T-helper 17 cell (primary cell): ENCODE measurements around the gene PLEKHG1. TPM values are rescaled to one million over a fixed set of nuclear protein-coding genes. Genes with fewer than 3 reads are reported as not detected.

ENCODE experiments used
- ATAC-seq: fragments of 150-1000 bp; cut with Tn5 transposase; 2 replicates; pipeline ENCODE4 v1.10.0; 2021; ENCODE audit warnings: mild to moderate bottlenecking, moderate library complexity
- DNase-seq, 3 donors: peaks; one replicate each; pipeline versions ENCODE4 v3.0.0 to v3.0.0-alpha.2; 2020 to 2021
- H3K9me3 ChIP-seq: one replicate; pipeline ENCODE4 v1.7.0; 2013; ENCODE audit warnings: low read length, mild to moderate bottlenecking; ENCODE audit not compliant: control insufficient read depth, poor library complexity, severe bottlenecking
- H3K27ac Mint-ChIP-seq: one replicate; pipeline ENCODE4 v1.8.0; 2022; ENCODE audit warnings: mild to moderate bottlenecking, moderate library complexity, mixed read lengths
- H3K27me3 Mint-ChIP-seq: one replicate; pipeline ENCODE4 v1.8.0; 2022; ENCODE audit warnings: mixed read lengths
- H3K36me3 Mint-ChIP-seq: one replicate; pipeline ENCODE4 v1.8.0; 2022; ENCODE audit warnings: low read depth, mixed read lengths
- H3K4me1 Mint-ChIP-seq: one replicate; pipeline ENCODE4 v1.8.0; 2022; ENCODE audit warnings: mild to moderate bottlenecking, mixed read lengths
- H3K4me3 Mint-ChIP-seq: one replicate; pipeline ENCODE4 v1.8.0; 2022; ENCODE audit warnings: mild to moderate bottlenecking, moderate library complexity, mixed read lengths
- total RNA-seq, 4 donors: library from RNA in 2 of 4; stranded (reverse) in 2 of 4; gene quantifications; one replicate each; pipeline ENCODE4 v1.2.3 and lab custom pipeline; 2022 to 2026

The PLEKHG1 gene
- total RNA-seq, 2 donors from 2014 or later: 4.7 to 12.9 TPM

DNA sequence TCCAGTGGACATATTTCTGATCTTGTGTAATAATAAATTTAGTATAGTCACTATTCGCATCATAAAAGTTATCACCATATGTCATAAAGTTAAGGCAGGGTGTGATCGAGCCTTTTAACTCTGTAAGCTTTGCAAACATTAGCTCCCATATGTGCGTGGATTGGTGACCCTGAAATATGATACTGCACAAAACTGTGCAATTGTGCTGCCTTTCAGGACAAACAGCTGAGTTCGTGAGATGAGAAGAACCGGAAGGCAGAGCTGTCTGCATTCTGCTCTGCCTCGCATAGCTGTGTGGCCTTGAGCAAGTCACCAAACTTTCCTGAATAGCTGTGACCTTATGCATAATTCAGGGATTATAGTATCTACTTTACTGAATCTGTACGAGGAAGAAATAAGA, 3.2 kb upstream of the PLEKHG1 start:
- no peak overlapping the region for H3K4me3 Mint-ChIP-seq
- no peaks in the 10 kb centered on the region for H3K9me3 ChIP-seq
- H3K4me1 Mint-ChIP-seq: peaks cover 11% of the 10 kb centered on the region
- no peak overlapping the region for H3K27ac Mint-ChIP-seq
- ATAC-seq (no peak), DNase-seq (no peak)
- no peaks in the 10 kb centered on the region for H3K36me3 Mint-ChIP-seq
- H3K27me3 Mint-ChIP-seq: peaks cover 34% of the 10 kb centered on the region

DNA sequence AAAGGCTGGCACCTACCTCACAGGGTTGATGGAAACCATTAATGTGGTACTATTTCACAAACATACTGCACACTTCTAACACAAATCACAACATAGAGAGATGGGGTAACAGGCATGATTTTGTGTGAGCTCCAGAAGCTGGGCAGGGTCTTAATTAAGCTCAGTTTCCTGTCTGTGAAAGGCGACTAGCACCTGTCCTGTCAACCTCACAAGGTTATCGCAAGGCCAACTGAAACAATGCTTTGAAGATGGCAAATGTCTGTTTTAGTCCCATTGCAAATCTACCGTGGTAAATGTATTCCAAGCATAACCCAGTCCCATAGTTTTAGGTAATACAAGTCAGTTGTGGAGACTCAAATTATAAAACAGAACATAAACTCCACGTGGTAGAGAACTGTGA, 1.3 kb upstream of the PLEKHG1 start:
- H3K36me3 Mint-ChIP-seq: no peaks in the 10 kb centered on the region
- peak overlapping the region; percentile 88 for H3K4me3 Mint-ChIP-seq
- H3K27me3 Mint-ChIP-seq: peaks cover 27% of the 10 kb centered on the region
- DNase-seq: no peak
- no peak for ATAC-seq
- peak overlapping the region; percentile 80 for H3K27ac Mint-ChIP-seq
- H3K9me3 ChIP-seq: no peaks in the 10 kb centered on the region
- H3K4me1 Mint-ChIP-seq: peaks cover 16% of the 10 kb centered on the region

DNA sequence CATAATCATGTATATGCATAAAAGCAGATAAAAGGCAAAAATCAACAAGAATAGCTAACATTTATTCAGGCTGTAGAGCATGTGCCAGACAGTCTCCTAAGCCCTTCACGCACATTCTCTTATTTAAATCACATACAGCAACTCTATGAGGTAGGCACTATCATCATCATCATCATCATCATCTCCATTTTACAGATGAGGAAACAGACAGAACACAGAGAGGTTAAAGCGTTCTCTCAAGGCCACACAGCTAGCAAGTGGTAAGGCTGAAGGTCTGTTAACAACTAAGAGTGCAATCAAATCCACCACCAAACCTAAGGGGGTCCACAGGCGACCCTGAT, 857 bp upstream of the PLEKHG1 start:
- Mint-ChIP-seq H3K27ac (peak overlapping the region; percentile 80), H3K4me1 (peaks cover 16% of the 10 kb centered on the region), H3K4me3 (peak overlapping the region; percentile 88), H3K36me3 (no peaks in the 10 kb centered on the region), H3K27me3 (peaks cover 27% of the 10 kb centered on the region)
- ATAC-seq: no peak
- no peaks in the 10 kb centered on the region for H3K9me3 ChIP-seq
- no peak for DNase-seq

DNA sequence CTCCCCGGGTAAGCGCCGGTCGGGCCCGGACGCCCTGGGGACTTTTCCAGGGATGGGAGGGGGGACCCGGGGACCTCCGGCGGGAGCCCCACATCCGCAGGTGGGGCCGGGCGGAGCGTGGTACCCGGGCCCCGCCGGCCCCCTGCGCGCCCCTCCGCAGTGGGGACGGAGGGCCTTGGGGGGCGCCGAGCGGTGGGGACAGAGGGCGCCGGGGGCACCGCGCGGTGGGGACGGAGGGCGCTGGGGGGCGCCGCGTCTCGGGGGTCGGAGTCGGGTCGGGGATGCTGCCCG, 270 bp downstream of the PLEKHG1 start:
- no peaks in the 10 kb centered on the region for H3K9me3 ChIP-seq
- Mint-ChIP-seq H3K4me1 (peaks cover 16% of the 10 kb centered on the region), H3K27ac (no peak overlapping the region), H3K27me3 (peaks cover 34% of the 10 kb centered on the region), H3K36me3 (no peaks in the 10 kb centered on the region), H3K4me3 (no peak overlapping the region)
- DNase-seq (no peak), ATAC-seq (no peak)

DNA sequence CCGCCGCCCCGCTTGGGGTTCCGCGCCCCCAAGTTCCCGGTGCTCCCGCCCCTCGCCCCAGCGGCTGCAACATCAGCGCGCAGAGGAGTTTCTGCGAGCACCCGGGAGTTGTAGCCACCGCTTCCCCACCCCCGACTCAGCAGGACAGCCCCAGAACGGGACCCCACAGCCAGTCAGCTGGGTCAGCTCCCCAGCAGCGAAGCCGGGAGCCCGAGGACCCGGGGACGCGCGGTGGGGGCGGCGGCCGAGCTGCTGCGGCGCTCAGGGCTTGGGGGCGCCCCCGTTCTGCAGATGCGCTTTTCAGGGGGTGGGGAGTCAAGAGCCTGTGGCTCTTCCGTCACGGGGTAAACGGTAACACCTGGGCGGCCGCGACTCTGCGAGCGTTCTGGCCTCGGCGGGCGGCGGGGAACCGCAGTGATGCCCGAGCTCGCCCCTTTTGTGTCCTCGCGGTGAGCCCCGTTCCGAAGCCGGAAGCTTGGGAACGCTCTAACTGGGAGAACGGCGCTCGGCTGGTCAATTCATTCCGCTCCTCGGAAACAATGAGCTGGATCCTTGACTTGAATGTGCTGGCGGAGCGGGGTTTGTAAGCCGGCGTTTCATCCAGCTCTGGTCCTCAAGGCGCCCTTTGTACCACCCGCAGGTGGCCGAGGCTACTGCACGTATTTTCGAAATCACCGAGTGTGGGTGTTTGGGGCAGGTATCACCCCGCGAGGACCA, 774 bp downstream of the PLEKHG1 start:
- Mint-ChIP-seq H3K4me3 (peak overlapping the region; percentile 95), H3K36me3 (no peaks in the 10 kb centered on the region), H3K27ac (peak overlapping the region; percentile 94), H3K4me1 (peaks cover 16% of the 10 kb centered on the region), H3K27me3 (peaks cover 38% of the 10 kb centered on the region)
- H3K9me3 ChIP-seq: no peaks in the 10 kb centered on the region
- ATAC-seq: peak; percentile 80
- peak; percentile 47 to 49 (median 47) for DNase-seq

DNA sequence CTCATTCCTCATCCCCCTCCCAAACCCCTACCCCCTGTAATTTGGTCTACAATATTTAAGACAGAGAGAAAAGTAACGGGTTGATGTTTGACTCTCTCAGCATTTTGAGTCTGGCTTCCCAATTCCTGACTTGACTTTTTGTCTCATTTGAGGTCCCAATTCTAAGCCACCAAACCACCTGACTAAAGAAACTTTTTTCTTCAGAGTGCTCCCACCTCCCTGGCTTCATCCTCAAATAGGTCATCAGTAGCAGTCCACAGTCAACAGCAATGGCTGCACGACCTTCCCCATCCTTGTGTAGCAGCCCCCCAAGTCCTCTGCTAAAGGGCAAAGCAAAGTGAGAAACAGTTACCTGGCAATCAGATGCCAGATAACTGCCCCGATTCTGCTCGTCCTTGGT, 1.8 kb downstream of the PLEKHG1 start:
- Mint-ChIP-seq H3K4me3 (peak overlapping the region; percentile 50), H3K36me3 (no peaks in the 10 kb centered on the region), H3K4me1 (peaks cover 16% of the 10 kb centered on the region), H3K27ac (no peak overlapping the region), H3K27me3 (peaks cover 35% of the 10 kb centered on the region)
- DNase-seq (no peak), ATAC-seq (no peak)
- H3K9me3 ChIP-seq: no peaks in the 10 kb centered on the region

DNA sequence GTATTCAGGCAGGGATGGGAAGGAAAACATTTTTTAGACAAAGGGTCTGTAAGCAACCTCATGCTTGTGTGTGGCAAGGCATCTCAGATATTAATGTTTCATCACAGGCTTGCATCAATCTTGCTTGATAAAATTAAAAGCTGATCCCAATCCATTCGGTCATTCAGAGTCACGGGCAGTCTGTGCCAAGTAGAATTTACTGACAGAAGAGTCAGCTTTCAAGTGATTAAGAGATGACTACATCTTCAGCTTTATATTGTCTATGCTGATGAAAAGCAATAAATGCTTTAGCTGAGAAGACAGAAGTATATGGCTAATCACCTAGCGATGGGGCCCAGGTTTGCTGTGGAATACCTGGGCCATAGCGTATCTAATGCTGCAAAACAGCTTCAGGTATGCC, 3.5 kb downstream of the PLEKHG1 start:
- H3K4me3 Mint-ChIP-seq: no peak overlapping the region
- no peak overlapping the region for H3K27ac Mint-ChIP-seq
- peaks cover 40% of the 10 kb centered on the region for H3K27me3 Mint-ChIP-seq
- peaks cover 3% of the 10 kb centered on the region for H3K36me3 Mint-ChIP-seq
- no peaks in the 10 kb centered on the region for H3K9me3 ChIP-seq
- DNase-seq (no peak), ATAC-seq (no peak)
- H3K4me1 Mint-ChIP-seq: peaks cover 19% of the 10 kb centered on the region

DNA sequence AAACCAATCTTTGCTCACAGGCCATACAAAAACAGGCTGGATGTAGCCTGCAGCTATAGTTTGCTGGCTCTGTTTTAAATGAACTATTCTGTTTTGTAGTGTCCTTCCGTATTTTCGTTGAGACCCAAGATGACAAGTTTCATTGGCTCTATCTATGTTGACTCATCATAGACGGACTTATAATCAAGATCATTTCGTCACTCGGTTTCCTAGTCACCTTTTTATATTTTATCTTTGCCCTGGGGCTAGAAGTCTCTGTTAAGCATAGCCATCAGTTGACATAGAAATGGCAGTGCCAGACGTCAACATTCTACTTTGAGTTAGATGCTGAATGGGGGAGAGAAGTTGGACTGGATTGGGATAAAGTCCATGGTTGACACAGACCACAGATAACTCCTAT, 4.8 kb downstream of the PLEKHG1 start:
- H3K4me3 Mint-ChIP-seq: no peak overlapping the region
- DNase-seq (no peak), ATAC-seq (no peak)
- H3K4me1 Mint-ChIP-seq: peaks cover 12% of the 10 kb centered on the region
- H3K36me3 Mint-ChIP-seq: peaks cover 3% of the 10 kb centered on the region
- no peak overlapping the region for H3K27ac Mint-ChIP-seq
- H3K9me3 ChIP-seq: no peaks in the 10 kb centered on the region
- peaks cover 37% of the 10 kb centered on the region for H3K27me3 Mint-ChIP-seq

DNA sequence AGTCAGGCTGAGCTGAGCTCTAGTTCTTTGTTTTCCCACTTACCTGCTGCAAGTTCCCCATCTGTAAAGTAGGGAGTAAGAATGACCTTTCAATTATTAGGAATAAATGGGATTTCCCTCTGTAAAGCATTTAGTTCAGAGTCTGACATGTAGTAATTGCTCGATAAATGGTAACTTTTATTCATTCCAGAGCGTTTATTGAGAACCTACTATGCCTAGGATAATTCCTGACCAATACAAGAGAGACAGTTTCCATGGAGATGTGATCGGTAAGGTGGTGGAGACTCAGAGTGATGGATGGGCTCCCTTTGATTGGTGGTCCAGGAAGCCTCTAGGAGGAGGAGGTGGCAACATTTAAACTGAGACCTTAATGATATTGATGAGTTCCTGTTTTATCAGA, 5.6 kb downstream of the PLEKHG1 start:
- Mint-ChIP-seq H3K27ac (no peak overlapping the region), H3K4me3 (no peak overlapping the region), H3K27me3 (peaks cover 37% of the 10 kb centered on the region), H3K4me1 (peaks cover 12% of the 10 kb centered on the region), H3K36me3 (peaks cover 3% of the 10 kb centered on the region)
- no peak for ATAC-seq
- DNase-seq: no peak
- H3K9me3 ChIP-seq: no peaks in the 10 kb centered on the region

DNA sequence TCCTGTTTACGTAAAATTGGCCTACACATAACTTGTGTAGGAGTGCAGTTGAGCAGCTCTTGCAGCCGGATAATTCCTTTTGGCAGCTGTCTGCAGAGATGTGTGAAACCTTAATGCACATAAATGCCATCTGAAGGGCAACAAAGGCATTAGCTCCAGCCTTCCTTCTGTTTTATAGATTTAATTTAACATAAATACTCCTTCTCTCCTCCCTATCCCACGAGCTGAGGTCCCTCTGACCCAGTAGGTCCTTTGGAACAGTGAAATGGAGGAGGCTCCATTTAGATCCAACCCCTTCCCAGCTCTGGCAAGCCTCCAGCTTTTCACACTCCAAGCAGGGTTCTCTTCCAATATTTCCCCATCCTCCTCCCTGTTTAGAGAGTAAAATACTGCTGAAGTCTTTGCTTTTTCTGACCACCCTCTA, 6.5 kb downstream of the PLEKHG1 start:
- no peak for ATAC-seq

DNA sequence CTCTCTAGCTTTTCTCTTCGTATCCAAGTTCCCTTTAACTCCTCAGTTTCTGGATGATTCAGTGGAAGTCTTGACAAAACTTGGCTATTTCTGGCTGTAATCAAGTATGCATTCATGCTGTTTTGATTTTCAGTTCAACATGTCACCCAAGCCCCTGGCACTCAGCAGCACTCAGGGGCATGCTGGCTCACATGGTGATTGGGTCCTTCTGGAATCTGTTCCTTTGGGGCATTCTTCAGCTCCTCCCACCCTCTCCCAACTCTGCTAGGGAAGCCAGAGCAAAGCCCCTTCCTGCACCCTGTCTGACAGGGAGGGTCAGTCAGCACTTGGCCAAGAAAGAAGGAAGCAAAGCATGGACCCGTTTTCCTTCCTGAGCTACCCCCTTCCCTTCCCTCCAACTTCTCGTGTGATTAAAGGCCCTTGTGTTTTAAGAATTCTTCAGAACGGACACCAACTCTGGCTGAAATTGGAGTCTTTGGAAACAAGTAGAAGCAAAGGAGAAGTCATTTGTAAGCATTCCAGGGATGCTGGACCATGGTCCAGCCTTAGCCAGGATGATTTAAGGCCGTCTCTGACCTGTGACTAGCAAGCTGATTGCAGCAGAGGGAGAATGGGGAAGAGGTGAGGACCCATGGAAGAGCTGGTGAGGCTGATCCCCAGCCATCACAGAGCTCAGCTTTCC, 7.1 kb downstream of the PLEKHG1 start:
- H3K27ac Mint-ChIP-seq: no peak overlapping the region
- peaks cover 3% of the 10 kb centered on the region for H3K36me3 Mint-ChIP-seq
- H3K9me3 ChIP-seq: no peaks in the 10 kb centered on the region
- DNase-seq (no peak), ATAC-seq (no peak)
- H3K27me3 Mint-ChIP-seq: peaks cover 30% of the 10 kb centered on the region
- peaks cover 5% of the 10 kb centered on the region for H3K4me1 Mint-ChIP-seq
- no peak overlapping the region for H3K4me3 Mint-ChIP-seq

More for the DNA sequence above, 6.5 kb downstream of the PLEKHG1 start:
- no peak for DNase-seq
- Mint-ChIP-seq H3K36me3 (peaks cover 3% of the 10 kb centered on the region), H3K27me3 (peaks cover 31% of the 10 kb centered on the region), H3K4me3 (no peak overlapping the region), H3K27ac (no peak overlapping the region), H3K4me1 (peaks cover 8% of the 10 kb centered on the region)
- H3K9me3 ChIP-seq: no peaks in the 10 kb centered on the region

DNA sequence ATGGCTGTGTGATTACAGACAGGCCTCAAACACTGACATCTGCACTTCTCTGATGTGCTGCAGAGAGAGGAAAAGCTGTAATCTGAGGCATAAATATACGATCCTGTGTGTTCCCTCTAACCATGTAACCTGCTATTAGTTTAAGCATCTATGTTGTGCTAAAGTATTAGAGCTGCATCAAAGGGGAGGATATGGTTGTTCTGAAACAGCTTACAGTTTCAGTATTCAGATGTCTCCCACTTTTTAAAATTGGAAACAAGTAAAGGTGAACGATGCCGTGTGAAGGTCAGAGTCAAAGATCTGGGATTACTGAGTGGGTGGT, 7.6 kb downstream of the PLEKHG1 start:
- H3K4me1 Mint-ChIP-seq: peaks cover 5% of the 10 kb centered on the region
- DNase-seq (no peak), ATAC-seq (no peak)
- peaks cover 3% of the 10 kb centered on the region for H3K36me3 Mint-ChIP-seq
- H3K27me3 Mint-ChIP-seq: peaks cover 25% of the 10 kb centered on the region
- no peak overlapping the region for H3K4me3 Mint-ChIP-seq
- H3K9me3 ChIP-seq: no peaks in the 10 kb centered on the region
- H3K27ac Mint-ChIP-seq: no peak overlapping the region

DNA sequence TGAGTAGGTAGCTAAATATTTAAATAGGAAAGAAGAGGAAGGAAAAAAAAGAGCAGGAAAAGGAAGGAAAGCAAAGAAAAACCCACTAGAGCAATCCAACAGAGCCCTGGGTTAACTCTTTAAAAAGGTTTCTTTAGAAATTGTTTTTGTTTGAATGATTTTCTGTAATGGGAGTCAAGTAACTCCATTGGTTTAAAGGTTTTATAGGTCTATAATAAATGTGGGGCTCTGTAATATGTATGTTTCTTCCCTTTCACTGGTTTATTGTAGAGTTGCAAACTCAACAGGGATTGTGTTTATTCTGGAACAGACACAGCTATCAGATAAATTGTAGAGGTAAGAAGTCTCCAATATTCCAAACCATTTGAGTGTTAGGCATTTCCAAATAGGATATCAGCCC, 10.9 kb downstream of the PLEKHG1 start:
- H3K4me3 Mint-ChIP-seq: no peak overlapping the region
- no peak overlapping the region for H3K27ac Mint-ChIP-seq
- H3K9me3 ChIP-seq: no peaks in the 10 kb centered on the region
- DNase-seq (no peak), ATAC-seq (no peak)
- H3K4me1 Mint-ChIP-seq: peaks cover 3% of the 10 kb centered on the region
- peaks cover 3% of the 10 kb centered on the region for H3K36me3 Mint-ChIP-seq
- H3K27me3 Mint-ChIP-seq: peaks cover 18% of the 10 kb centered on the region

DNA sequence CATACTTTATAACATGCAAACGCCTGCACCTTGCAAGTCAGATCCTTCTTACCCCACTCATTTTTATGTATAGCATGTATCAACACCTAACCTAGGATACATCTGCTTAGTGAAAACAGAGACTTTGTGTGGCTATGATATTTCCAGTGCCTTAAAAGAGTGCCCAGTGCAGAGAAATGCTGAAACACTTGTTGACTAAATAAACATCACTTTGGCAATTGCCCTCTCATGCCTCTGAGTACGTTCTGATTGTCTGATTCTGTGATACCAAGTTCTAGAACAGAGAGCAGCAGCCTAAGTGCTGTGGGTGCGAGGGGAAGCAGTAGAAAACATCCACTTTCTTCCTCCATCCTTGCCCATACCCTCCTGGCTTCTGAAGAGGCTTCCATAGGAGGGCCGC, 13.6 kb downstream of the PLEKHG1 start:
- no peak overlapping the region for H3K4me3 Mint-ChIP-seq
- no peak for DNase-seq
- no peak overlapping the region for H3K27ac Mint-ChIP-seq
- H3K4me1 Mint-ChIP-seq: no peaks in the 10 kb centered on the region
- no peak for ATAC-seq
- no peaks in the 10 kb centered on the region for H3K36me3 Mint-ChIP-seq
- H3K9me3 ChIP-seq: no peaks in the 10 kb centered on the region
- H3K27me3 Mint-ChIP-seq: peaks cover 6% of the 10 kb centered on the region
